Activated CD8-positive, alpha-beta memory T cell treated with anti-CD3 and anti-CD28 coated beads for 36 hours (primary cell): ENCODE data around the gene FGFR3. TPM values are rescaled to one million over a fixed set of nuclear protein-coding genes. Genes with fewer than 3 reads are reported as not detected.

Experiments used
- CTCF ChIA-PET: fragments of 350-600 bp; sonication (Branson Sonifier 250); formaldehyde crosslinking; loops from one replicate; lab custom pipeline; 2021; ENCODE audit warnings: antibody characterized with exemption; lab: Charles Lee
- POLR2A ChIA-PET: fragments of 350-600 bp; sonication (Branson Sonifier 250); formaldehyde crosslinking; loops from one replicate; lab custom pipeline; 2021; ENCODE audit warnings: antibody characterized with exemption; lab: Charles Lee
- total RNA-seq, 2 experiments: library from RNA; stranded (reverse); gene quantifications; one replicate each; pipeline ENCODE4 v1.2.3, GENCODE V29; 2021

Gene FGFR3
- under 1 TPM in 1 of 2 experiments, not detected in 1; 0.08 TPM for total RNA-seq

DNA sequence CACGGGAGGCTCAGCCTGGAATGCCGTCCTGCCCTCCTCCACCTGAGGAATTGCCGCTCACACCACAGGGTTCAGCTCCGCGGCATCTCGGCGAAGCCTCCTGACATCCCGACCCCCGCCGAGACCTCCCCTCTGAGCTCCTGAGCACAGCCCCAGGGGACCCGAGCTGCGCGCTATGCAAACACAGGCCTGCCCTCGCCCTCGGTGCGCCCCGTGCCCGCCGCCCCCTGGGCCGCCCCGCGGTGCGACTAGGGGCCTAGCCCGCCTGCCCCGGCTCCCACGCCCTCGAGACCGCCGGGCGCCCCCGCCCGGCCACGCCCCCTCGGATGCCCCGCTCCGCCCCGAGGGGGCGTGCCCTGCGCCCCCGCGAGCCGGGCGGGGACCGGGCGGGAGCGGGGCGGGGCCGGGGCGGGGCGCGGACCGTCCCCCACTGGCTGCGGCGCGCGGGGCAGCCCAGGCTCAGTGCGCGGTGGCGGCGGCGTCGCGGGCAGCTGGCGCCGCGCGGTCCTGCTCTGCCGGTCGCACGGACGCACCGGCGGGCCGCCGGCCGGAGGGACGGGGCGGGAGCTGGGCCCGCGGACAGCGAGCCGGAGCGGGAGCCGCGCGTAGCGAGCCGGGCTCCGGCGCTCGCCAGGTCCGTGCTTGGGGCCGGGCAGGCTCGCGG is at the start of gene FGFR3:
FGFR3 (plus strand) TSS at position 462 of the 664 bp plus-strand sequence. CDS start 642 bp downstream, outside the sequence.
- ChIA-PET POLR2A (no interaction called here), CTCF (interaction anchor here (1.6 kb wide), 1 partner anchor 45 kb away, joined by 5 read pairs; no protein-coding TSS in a partner anchor)

- CTCF ChIA-PET: interaction anchor here (0.6 to 1.4 kb wide), 2 partner anchors 67 to 119 kb away, joined by 3 to 5 read pairs; no protein-coding TSS in a partner anchor
- POLR2A ChIA-PET: interaction anchor here (0.5 kb wide), 1 partner anchor 125 kb away, joined by 5 read pairs; no protein-coding TSS in a partner anchor
Observed at GRCh38 chr4:1743551-1743950, 49.5 kb upstream of the FGFR3 start.

DNA sequence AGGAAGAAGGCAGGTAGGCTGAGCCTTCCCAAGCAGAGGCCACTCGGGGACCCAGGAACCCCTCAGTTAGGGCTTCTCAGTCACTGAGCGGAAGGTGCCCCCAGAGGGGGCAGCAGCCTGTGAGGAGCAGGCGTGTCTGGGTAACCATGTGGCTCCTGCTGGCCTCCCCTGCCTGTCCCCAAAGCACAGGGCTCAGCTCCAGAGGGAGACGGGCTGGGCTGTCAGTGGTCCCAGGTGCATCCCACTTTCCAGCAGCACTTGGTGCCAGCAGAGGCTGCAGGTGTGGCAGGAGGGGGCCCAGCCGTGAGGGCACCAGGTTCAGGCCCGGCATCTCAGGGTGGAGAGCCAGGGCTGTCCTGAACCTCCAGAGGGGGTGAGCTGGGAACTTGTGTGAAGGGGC is 49.1 kb upstream of the FGFR3 start:
- ChIA-PET CTCF (interaction anchor here (0.6 to 2.0 kb wide), 4 partner anchors 65 to 119 kb away, joined by 3 to 6 read pairs (median 4); no protein-coding TSS in a partner anchor), POLR2A (interaction anchor here (0.5 to 0.8 kb wide), 2 partner anchors 8 to 124 kb away, joined by 3 to 5 read pairs; no protein-coding TSS in a partner anchor)

DNA sequence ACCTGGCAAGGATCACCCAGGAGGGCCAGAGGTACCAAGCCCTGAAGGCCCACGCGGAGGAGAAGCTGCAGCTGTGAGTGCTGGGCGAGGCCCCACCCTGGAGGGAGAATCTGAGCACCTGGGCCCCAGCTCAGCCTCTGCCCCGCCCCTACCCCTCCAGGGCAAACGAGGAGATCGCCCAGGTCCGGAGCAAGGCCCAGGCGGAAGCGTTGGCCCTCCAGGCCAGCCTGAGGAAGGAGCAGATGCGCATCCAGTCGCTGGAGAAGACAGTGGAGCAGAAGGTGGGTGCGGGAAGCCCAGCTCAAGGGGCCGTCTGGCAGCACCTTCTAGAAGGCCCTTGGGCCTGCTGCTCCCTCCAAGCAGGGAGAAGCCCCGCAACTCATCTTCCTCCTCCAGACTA is 48.5 kb upstream of the FGFR3 start:
- ChIA-PET CTCF (interaction anchor here (1.0 to 2.1 kb wide), 5 partner anchors 18 to 68 kb away, joined by 3 to 10 read pairs (median 5); no protein-coding TSS in a partner anchor), POLR2A (interaction anchor here (0.8 kb wide), 1 partner anchor 9 kb away, joined by 3 read pairs; no protein-coding TSS in a partner anchor)

GRCh38 chr4:1745165-1745564 is 47.9 kb upstream of the FGFR3 start:
- POLR2A ChIA-PET: no interaction called here
- CTCF ChIA-PET: interaction anchor here (0.9 to 4.9 kb wide), 5 partner anchors 19 to 155 kb away, joined by 3 to 53 read pairs (median 6); no protein-coding TSS in a partner anchor

DNA sequence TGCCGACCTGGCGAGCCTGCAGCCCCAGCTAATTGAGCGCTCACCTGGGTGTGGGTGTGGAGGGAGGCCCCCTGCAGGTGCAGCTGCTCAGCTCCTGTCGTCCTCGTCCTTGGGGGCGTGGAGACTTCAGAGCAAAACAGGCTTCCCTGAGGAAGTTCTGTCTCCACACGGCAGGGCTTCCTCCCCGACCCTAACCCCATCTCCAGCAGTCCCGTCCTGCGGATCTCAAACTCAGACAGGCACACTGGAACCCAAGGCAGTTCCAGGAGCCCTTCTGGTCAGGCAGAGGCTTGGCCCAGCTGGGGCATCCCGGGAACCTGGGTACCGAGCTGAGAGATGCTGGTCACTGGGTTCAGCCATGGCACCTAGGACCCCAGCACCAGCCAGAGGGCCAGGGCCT is 47.4 kb upstream of the FGFR3 start:
- CTCF ChIA-PET: interaction anchor here (0.9 to 4.9 kb wide), 8 partner anchors 9 to 193 kb away, joined by 3 to 53 read pairs (median 5); no protein-coding TSS in a partner anchor
- POLR2A ChIA-PET: no interaction called here

- CTCF ChIA-PET: interaction anchor here (0.5 to 4.9 kb wide), 15 partner anchors 8 to 192 kb away, joined by 3 to 53 read pairs (median 3); no protein-coding TSS in a partner anchor
- POLR2A ChIA-PET: interaction anchor here (0.6 kb wide), 2 partner anchors 22 to 1293 kb away, joined by 3 to 10 read pairs; no protein-coding TSS in a partner anchor
Observed at GRCh38 chr4:1746265-1746691, 46.8 kb upstream of the FGFR3 start.

GRCh38 chr4:1746919-1747602 is 46.0 kb upstream of the FGFR3 start:
- CTCF ChIA-PET: interaction anchor here (0.5 to 4.9 kb wide), 22 partner anchors 8 to 192 kb away, joined by 3 to 53 read pairs (median 4); partner anchors contain the start of gene FGFR3
- POLR2A ChIA-PET: interaction anchor here (0.6 kb wide), 2 partner anchors 21 to 1292 kb away, joined by 3 to 10 read pairs; no protein-coding TSS in a partner anchor

DNA sequence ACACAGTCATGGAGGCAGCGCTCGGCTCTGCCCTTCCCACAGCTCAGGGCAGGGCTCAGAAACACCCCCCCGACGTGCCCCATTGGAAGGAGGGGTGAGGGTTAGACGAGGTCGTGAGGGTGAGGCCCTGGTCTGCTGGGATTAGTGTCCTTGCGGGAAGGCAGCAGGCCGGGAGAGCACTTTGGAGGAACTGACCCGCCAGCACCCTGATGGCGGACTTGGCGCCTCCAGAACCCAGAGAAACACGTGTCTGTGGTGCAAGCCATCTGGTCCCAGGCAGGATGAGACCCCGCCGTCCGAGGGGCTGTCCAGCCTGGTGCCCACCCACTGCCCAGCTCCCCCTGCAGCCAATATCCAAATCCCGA is 45.5 kb upstream of the FGFR3 start:
- CTCF ChIA-PET: interaction anchor here (0.9 to 4.9 kb wide), 13 partner anchors 8 to 126 kb away, joined by 3 to 53 read pairs (median 5); partner anchors contain the start of gene FGFR3
- POLR2A ChIA-PET: no interaction called here

GRCh38 chr4:1748465-1748995 is 44.6 kb upstream of the FGFR3 start:
- POLR2A ChIA-PET: no interaction called here
- CTCF ChIA-PET: interaction anchor here (0.6 to 4.9 kb wide), 15 partner anchors 9 to 151 kb away, joined by 3 to 53 read pairs (median 4); partner anchors contain the start of genes FGFR3, TACC3 and TMEM129

DNA sequence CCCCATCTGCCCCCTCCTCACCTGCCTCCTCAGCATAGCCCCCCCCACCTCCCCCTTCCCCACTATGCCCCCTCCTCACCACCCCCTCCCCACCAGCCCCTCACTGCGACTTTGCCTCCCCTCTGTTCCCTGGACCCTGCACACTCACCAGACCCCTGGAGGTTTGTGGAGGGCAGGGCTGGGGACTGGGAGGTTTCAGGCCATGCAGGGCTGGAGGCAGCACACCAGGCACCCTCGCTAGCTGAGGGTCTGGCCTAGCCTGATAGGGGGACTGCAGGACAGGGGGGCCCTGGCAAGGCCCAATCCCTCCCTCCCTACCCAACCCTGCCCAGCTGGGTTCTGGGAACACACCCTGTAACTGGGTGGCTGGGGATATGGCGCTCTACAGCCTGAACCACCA is 43.7 kb upstream of the FGFR3 start:
- CTCF ChIA-PET: interaction anchor here (4.9 kb wide), 1 partner anchor 60 kb away, joined by 53 read pairs; no protein-coding TSS in a partner anchor
- POLR2A ChIA-PET: no interaction called here

- CTCF ChIA-PET: interaction anchor here (4.9 kb wide), 1 partner anchor 59 kb away, joined by 53 read pairs; no protein-coding TSS in a partner anchor
- POLR2A ChIA-PET: no interaction called here
Observed at GRCh38 chr4:1749826-1750225, 43.3 kb upstream of the FGFR3 start.

DNA sequence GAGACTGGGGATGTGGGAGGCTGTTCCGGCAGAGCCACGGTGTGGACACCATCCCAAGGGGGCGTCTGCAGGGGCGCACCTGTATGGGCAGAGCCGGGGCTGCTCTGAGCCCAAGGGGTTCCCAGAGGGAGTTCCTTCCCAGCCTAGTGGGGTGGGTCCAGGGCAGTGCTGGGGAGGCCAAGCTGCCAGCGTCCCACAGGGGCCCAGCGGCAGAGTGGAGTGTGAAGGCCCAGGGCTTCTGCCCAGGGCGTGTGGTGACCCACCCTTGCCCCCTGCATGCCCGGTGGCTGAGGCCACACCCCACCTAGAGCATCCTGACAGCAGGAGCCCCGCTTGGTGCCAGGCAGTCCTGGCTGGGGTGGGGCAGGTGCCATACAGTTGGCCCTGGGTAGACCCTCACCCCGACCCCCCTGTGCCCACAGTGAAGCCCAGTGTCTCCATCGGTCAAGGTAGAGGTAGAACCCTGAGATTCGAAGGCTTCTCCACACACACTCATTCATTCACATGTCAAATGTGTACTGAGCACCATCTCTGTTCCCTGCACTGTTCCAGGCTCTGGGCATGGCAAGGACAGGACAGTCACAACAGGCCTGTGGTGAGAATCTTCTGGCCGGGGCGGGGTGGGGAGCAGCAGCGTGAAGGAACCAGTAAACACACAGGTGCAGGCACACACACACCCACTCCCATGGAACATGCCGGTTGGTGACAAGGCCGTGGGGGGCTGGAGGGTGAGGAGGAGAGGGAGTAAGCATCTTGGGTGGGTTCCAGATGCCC is 42.5 kb upstream of the FGFR3 start:
- ChIA-PET POLR2A (no interaction called here), CTCF (no interaction called here)

DNA sequence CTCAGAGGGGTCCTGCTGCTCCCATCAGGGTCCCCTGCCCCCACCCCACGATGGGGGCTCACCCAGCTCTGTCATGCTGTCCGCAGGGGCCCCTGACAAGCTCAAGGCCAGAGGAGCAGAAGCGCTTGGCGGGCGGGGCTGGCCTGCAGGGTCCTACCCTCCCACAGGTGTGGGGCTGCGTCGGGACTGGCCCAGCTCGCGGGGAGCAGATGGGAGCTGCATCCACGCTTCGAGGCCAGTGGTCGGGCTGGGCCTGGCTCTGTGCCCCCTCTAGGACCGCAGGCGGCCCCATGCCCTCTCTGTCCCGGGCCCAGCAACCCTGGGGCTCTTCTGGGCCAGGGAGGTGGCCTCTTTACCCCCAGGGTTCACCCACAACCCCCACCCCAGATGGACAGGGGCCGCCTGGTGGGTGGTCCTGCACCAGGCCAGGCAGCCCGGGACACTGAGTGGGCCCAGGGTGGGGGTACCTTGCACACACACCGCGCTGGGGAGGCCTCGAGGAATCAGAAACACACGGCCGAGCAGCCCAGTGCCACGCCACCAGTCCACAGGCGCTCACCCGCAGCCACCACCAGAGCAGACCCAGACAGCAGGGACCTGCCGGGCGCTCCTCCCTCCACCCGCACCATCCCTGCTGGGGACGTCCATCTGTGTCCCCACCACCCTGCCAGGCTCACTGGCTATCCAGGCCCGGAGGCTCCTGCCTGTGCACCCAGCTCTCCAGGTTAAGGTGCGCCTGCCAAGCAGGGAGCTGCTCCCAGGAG is 41.8 kb upstream of the FGFR3 start:
- ChIA-PET CTCF (interaction anchor here (1.3 to 1.7 kb wide), 2 partner anchors 10 to 59 kb away, joined by 3 read pairs; no protein-coding TSS in a partner anchor), POLR2A (no interaction called here)

DNA sequence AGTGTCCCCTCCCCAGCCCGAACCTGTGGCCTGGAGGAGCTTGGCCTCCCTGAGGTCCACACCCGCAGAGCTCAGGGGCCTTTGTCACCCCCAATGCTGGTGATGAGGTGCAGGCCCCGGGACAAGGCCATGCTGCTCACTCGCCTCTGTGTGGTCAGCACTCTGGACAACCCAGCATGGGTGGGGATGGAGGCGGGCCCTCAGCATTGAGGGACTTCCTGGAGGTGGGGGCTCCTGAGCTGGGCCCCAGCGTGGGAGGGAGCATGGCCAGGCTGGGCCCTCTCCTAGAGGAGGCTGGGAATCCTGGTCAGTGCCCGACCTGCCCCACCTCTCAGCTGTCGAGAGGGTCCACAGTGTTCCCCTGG is 41.2 kb upstream of the FGFR3 start:
- CTCF ChIA-PET: interaction anchor here (1.3 to 1.7 kb wide), 2 partner anchors 10 to 58 kb away, joined by 3 read pairs; no protein-coding TSS in a partner anchor
- POLR2A ChIA-PET: no interaction called here

GRCh38 chr4:1752284-1753041 is 40.6 kb upstream of the FGFR3 start:
- POLR2A ChIA-PET: no interaction called here

More at GRCh38 chr4:1752284-1753041, 40.6 kb upstream of the FGFR3 start:
- CTCF ChIA-PET: interaction anchor here (1.3 to 1.7 kb wide), 2 partner anchors 9 to 58 kb away, joined by 3 read pairs; no protein-coding TSS in a partner anchor
